GM21526 (cell line): ENCODE data around the gene GREM2.

Experiments
- ATAC-seq: cut with Tn5 transposase; IDR thresholded peaks from one replicate; pipeline ENCODE4 v1.9.1; 2021; ENCODE audit warnings: moderate library complexity; ENCODE audit not compliant: unreplicated experiment, low FRiP score

GREM2 gene

DNA sequence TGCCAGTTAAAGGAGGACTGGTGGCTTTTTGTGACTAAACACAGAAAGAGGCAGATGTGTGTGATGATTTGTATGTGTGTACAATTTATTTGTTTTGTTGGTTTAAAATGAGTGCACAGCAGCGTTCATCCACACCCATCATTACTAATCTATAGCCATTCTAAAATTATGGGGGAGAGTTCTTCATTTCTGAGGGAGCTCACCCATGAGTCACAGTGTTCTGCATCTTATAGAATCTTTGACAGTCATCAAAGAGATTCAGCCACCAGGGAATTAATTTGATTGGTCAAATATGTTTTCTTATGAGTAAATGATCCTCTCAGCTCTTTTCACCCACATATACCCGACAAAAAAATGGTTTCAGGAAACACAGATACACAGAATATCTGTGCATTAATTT, 147.9 kb downstream of the GREM2 start:
- no peak for ATAC-seq

- no peak for ATAC-seq
Observed at GRCh38 chr1:240462766-240463395, 149.1 kb downstream of the GREM2 start.

GRCh38 chr1:240462277-240462676, 149.7 kb downstream of the GREM2 start:
- no peak for ATAC-seq

GRCh38 chr1:240457203-240457602, 154.8 kb downstream of the GREM2 start:
- ATAC-seq: no peak

GRCh38 chr1:240455228-240455821, 156.6 kb downstream of the GREM2 start:
- ATAC-seq: no peak

DNA sequence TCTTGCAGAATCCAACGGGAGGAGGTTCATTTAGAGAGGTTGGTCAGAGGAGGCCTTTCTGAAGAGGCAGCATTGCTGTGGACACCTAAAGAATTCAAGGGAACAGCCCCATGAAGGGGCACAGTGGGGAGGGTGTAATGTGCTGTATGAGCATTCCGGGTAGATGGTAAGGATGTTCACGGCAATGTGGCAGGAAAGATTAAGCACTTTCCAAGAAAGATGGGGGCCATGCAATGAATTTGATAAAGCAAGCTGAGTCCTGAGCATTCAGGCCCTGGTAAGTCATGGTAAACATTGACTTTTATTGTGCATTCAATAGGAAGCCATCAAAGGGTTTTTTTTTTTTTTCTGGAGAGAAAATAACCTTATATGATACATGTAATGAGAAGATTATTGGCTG, 166.6 kb downstream of the GREM2 start:
- no peak for ATAC-seq

DNA sequence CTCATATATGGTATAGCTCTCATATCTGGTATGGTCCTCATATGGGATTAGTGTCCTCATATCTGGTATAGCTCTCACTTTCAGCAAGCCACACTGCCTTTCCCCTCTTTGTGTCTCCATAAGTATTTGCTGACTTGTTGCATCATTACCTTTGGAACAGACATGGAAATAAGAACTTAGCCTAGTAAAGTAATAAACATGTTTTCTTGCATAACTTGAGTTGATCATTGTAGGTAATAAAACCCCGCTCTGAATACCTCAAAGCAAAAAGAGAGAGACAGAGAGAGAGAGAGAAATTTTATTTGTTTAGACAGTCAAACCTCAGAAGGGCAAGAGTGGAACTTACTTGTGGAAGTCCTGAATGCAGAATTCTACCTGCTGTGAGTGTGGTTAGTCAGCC, 170.3 kb downstream of the GREM2 start:
- no peak for ATAC-seq
